H1 (cell line): ENCODE data around the gene ATP5MC2.

Experiments
- EZH2 ChIP-seq: fragments of 200-600 bp; sonication (generic); IDR thresholded peaks from 2 replicates; pipeline ENCODE4 v1.7.1; 2012; ENCODE audit warnings: low read depth, mild to moderate bottlenecking, moderate library complexity, low read length, inconsistent platforms; ENCODE audit not compliant: severe bottlenecking
- POLR2A ChIP-seq, 2 experiments: IDR thresholded peaks; 1 replicate in 1 of 2; 2 replicates in 1 of 2; pipeline ENCODE4 v1.6.1; 2011; ENCODE audit warnings: low read depth in 2 of 2, low read length in 2 of 2, mild to moderate bottlenecking in 2 of 2; ENCODE audit errors: control extremely low read depth in 1 of 2
- POU5F1 ChIP-seq: IDR thresholded peaks from 2 replicates; pipeline ENCODE4 v1.6.1; 2011; ENCODE audit warnings: low read depth, mild to moderate bottlenecking, low read length, moderate library complexity
- TF ChIP-seq, protein P1 (sequence below), 3 experiments: IDR thresholded peaks; 1 replicate in 2 of 3; 2 replicates in 1 of 3; pipeline versions ENCODE4 v1.5.1 to v1.6.1; 2011; ENCODE audit warnings: low read length in 3 of 3, mild to moderate bottlenecking in 3 of 3, inconsistent platforms in 2 of 3, low read depth in 1 of 3, moderate library complexity in 1 of 3; ENCODE audit not compliant: insufficient read depth in 1 of 3; ENCODE audit errors: control extremely low read depth in 1 of 3
- TF ChIP-seq, protein P2 (sequence below): IDR thresholded peaks from 2 replicates; pipeline ENCODE4 v1.6.1; 2011; ENCODE audit warnings: low read length, improper control_type of control experiment

GRCh38 chr12:53659571-53659981, 16.3 kb downstream of the ATP5MC2 start:
- TF ChIP-seq EZH2 (no peak), POU5F1 (no peak), POLR2A (IDR thresholded peaks at IDR 0.05; ENCODE audit: control extremely low read depth in 1 of 2, low read depth in 2 of 2, low read length in 2 of 2) (no peak)
- TF ChIP-seq, protein P1, sequence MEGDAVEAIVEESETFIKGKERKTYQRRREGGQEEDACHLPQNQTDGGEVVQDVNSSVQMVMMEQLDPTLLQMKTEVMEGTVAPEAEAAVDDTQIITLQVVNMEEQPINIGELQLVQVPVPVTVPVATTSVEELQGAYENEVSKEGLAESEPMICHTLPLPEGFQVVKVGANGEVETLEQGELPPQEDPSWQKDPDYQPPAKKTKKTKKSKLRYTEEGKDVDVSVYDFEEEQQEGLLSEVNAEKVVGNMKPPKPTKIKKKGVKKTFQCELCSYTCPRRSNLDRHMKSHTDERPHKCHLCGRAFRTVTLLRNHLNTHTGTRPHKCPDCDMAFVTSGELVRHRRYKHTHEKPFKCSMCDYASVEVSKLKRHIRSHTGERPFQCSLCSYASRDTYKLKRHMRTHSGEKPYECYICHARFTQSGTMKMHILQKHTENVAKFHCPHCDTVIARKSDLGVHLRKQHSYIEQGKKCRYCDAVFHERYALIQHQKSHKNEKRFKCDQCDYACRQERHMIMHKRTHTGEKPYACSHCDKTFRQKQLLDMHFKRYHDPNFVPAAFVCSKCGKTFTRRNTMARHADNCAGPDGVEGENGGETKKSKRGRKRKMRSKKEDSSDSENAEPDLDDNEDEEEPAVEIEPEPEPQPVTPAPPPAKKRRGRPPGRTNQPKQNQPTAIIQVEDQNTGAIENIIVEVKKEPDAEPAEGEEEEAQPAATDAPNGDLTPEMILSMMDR (IDR thresholded peaks at IDR 0.05; ENCODE audit: control extremely low read depth in 1 of 3, insufficient read depth in 1 of 3, low read depth in 1 of 3, low read length in 3 of 3) = no peak
- TF ChIP-seq, protein P2, sequence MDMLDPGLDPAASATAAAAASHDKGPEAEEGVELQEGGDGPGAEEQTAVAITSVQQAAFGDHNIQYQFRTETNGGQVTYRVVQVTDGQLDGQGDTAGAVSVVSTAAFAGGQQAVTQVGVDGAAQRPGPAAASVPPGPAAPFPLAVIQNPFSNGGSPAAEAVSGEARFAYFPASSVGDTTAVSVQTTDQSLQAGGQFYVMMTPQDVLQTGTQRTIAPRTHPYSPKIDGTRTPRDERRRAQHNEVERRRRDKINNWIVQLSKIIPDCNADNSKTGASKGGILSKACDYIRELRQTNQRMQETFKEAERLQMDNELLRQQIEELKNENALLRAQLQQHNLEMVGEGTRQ = no peak
